Activated CD8-positive, alpha-beta memory T cell treated with anti-CD3 and anti-CD28 coated beads, Interleukin-2, amount 10 ng/mL, durations not matched to agents 7 days and 5 days (primary cell): ENCODE data around the gene PSENEN. TPM values are rescaled to one million over a fixed set of nuclear protein-coding genes. Genes with fewer than 3 reads are reported as not detected.

Experiments used
- ATAC-seq: fragments of 150-1000 bp; cut with Tn5 transposase; one replicate; pipeline ENCODE4 v1.10.0; 2021; ENCODE audit warnings: moderate library complexity
- CTCF ChIA-PET: fragments of 350-600 bp; sonication (Branson Sonifier 250); formaldehyde crosslinking; loops from one replicate; lab custom pipeline; 2021; ENCODE audit warnings: antibody characterized with exemption; lab: Charles Lee
- DNase-seq: peaks from one replicate; pipeline ENCODE4 v3.0.0-alpha.2; 2020
- H3K27ac Mint-ChIP-seq: one replicate; pipeline ENCODE4 v1.8.0; 2021; ENCODE audit warnings: mild to moderate bottlenecking, mixed read lengths
- H3K27me3 Mint-ChIP-seq: one replicate; pipeline ENCODE4 v1.8.0; 2021; ENCODE audit warnings: mixed read lengths
- H3K36me3 Mint-ChIP-seq: one replicate; pipeline ENCODE4 v1.8.0; 2021; ENCODE audit warnings: mild to moderate bottlenecking, mixed read lengths
- H3K4me1 Mint-ChIP-seq: one replicate; pipeline ENCODE4 v1.8.0; 2021; ENCODE audit warnings: mixed read lengths
- H3K4me3 Mint-ChIP-seq: one replicate; pipeline ENCODE4 v1.8.0; 2021; ENCODE audit warnings: mild to moderate bottlenecking, moderate library complexity, mixed read lengths
- H3K9me3 Mint-ChIP-seq: one replicate; pipeline ENCODE4 v1.8.0; 2022; ENCODE audit warnings: low read depth, mixed read lengths
- total RNA-seq, 2 experiments: library from RNA; stranded (reverse); gene quantifications; one replicate each; pipeline ENCODE4 v1.2.3, GENCODE V29; 2021

The PSENEN gene
- total RNA-seq, 2 experiments from 2014 or later, result 39.1 to 49.0 TPM

- CTCF ChIA-PET, result interaction anchor here (1.6 kb wide), 1 partner anchor 87 kb away, joined by 3 read pairs; no protein-coding TSS in a partner anchor
- ATAC-seq, result no peak
Observed at GRCh38 chr19:35731779-35732405, 13.6 kb upstream of the PSENEN start.

GRCh38 chr19:35732540-35733179, 12.8 kb upstream of the PSENEN start:
- DNase-seq (no peak), ATAC-seq (no peak)
- H3K9me3 Mint-ChIP-seq, result no peaks in the 10 kb centered on the region
- CTCF ChIA-PET, result interaction anchor here (1.6 kb wide), 1 partner anchor 87 kb away, joined by 3 read pairs; no protein-coding TSS in a partner anchor
- H3K4me3 Mint-ChIP-seq, result no peak overlapping the region
- no peak overlapping the region for H3K27ac Mint-ChIP-seq
- H3K36me3 Mint-ChIP-seq, result peaks cover 46% of the 10 kb centered on the region
- peaks cover 2% of the 10 kb centered on the region for H3K4me1 Mint-ChIP-seq
- no peaks in the 10 kb centered on the region for H3K27me3 Mint-ChIP-seq

More at GRCh38 chr19:35731779-35732405, 13.6 kb upstream of the PSENEN start:
- Mint-ChIP-seq H3K4me1 (no peaks in the 10 kb centered on the region), H3K27me3 (no peaks in the 10 kb centered on the region), H3K36me3 (peaks cover 48% of the 10 kb centered on the region), H3K27ac (no peak overlapping the region), H3K4me3 (no peak overlapping the region), H3K9me3 (no peaks in the 10 kb centered on the region)
- no peak for DNase-seq

GRCh38 chr19:35733180-35734125, 12.0 kb upstream of the PSENEN start:
- peaks cover 2% of the 10 kb centered on the region for H3K4me1 Mint-ChIP-seq
- H3K9me3 Mint-ChIP-seq, result no peaks in the 10 kb centered on the region
- no peak for ATAC-seq
- no peak for DNase-seq
- H3K4me3 Mint-ChIP-seq, result no peak overlapping the region
- no peaks in the 10 kb centered on the region for H3K27me3 Mint-ChIP-seq
- H3K36me3 Mint-ChIP-seq, result peaks cover 48% of the 10 kb centered on the region
- CTCF ChIA-PET, result no interaction called here
- H3K27ac Mint-ChIP-seq, result no peak overlapping the region

GRCh38 chr19:35734273-35734672, 11.2 kb upstream of the PSENEN start:
- Mint-ChIP-seq H3K4me1 (peaks cover 2% of the 10 kb centered on the region), H3K4me3 (no peak overlapping the region), H3K27me3 (no peaks in the 10 kb centered on the region), H3K36me3 (peaks cover 46% of the 10 kb centered on the region), H3K9me3 (no peaks in the 10 kb centered on the region), H3K27ac (peak overlapping the region; percentile 12)
- ATAC-seq, result no peak
- CTCF ChIA-PET, result interaction anchor here (1.5 kb wide), 1 partner anchor 22 kb away, joined by 3 read pairs; no protein-coding TSS in a partner anchor
- no peak for DNase-seq

- Mint-ChIP-seq H3K4me3 (no peak overlapping the region), H3K27ac (no peak overlapping the region), H3K9me3 (no peaks in the 10 kb centered on the region), H3K36me3 (peaks cover 43% of the 10 kb centered on the region), H3K27me3 (no peaks in the 10 kb centered on the region), H3K4me1 (peaks cover 7% of the 10 kb centered on the region)
- CTCF ChIA-PET, result interaction anchor here (1.5 kb wide), 1 partner anchor 23 kb away, joined by 3 read pairs; no protein-coding TSS in a partner anchor
- ATAC-seq (no peak), DNase-seq (no peak)
Observed at GRCh38 chr19:35734889-35735288, 10.6 kb upstream of the PSENEN start.

GRCh38 chr19:35736913-35737886, 8.3 kb upstream of the PSENEN start:
- DNase-seq, result peak; percentile 56
- Mint-ChIP-seq H3K27ac (no peak overlapping the region), H3K27me3 (no peaks in the 10 kb centered on the region), H3K9me3 (no peaks in the 10 kb centered on the region), H3K4me1 (peaks cover 14% of the 10 kb centered on the region), H3K36me3 (peaks cover 33% of the 10 kb centered on the region), H3K4me3 (no peak overlapping the region)
- ATAC-seq, result no peak
- CTCF ChIA-PET, result interaction anchor here (0.8 to 2.4 kb wide), 7 partner anchors 10 to 195 kb away, joined by 3 to 9 read pairs (median 5); partner anchors contain the start of gene LIN37

GRCh38 chr19:35738021-35738886, 7.2 kb upstream of the PSENEN start:
- Mint-ChIP-seq H3K27ac (no peak overlapping the region), H3K27me3 (no peaks in the 10 kb centered on the region), H3K4me3 (no peak overlapping the region), H3K36me3 (peaks cover 37% of the 10 kb centered on the region), H3K9me3 (no peaks in the 10 kb centered on the region), H3K4me1 (peaks cover 22% of the 10 kb centered on the region)
- CTCF ChIA-PET, result interaction anchor here (0.9 to 2.4 kb wide), 6 partner anchors 10 to 45 kb away, joined by 3 to 9 read pairs (median 5); partner anchors contain the start of gene LIN37
- ATAC-seq, result no peak
- no peak for DNase-seq

- Mint-ChIP-seq H3K4me1 (peaks cover 26% of the 10 kb centered on the region), H3K4me3 (no peak overlapping the region), H3K27ac (peak overlapping the region; percentile 52), H3K9me3 (no peaks in the 10 kb centered on the region), H3K36me3 (peaks cover 40% of the 10 kb centered on the region), H3K27me3 (no peaks in the 10 kb centered on the region)
- ATAC-seq (no peak), DNase-seq (no peak)
- CTCF ChIA-PET, result interaction anchor here (2.2 to 2.4 kb wide), 4 partner anchors 12 to 44 kb away, joined by 7 to 10 read pairs (median 8); no protein-coding TSS in a partner anchor
Observed at GRCh38 chr19:35738887-35739229, 6.6 kb upstream of the PSENEN start.

- Mint-ChIP-seq H3K27me3 (no peaks in the 10 kb centered on the region), H3K4me1 (peaks cover 32% of the 10 kb centered on the region), H3K4me3 (peak overlapping the region; percentile 84), H3K36me3 (peaks cover 34% of the 10 kb centered on the region), H3K9me3 (no peaks in the 10 kb centered on the region), H3K27ac (no peak overlapping the region)
- ATAC-seq, result no peak
- CTCF ChIA-PET, result interaction anchor here (1.0 to 2.2 kb wide), 9 partner anchors 9 to 229 kb away, joined by 3 to 10 read pairs (median 4); partner anchors contain the start of genes HSPB6 and LIN37
- no peak for DNase-seq
Observed at GRCh38 chr19:35739275-35740107, 6.0 kb upstream of the PSENEN start.

GRCh38 chr19:35740108-35740422, 5.4 kb upstream of the PSENEN start:
- no peaks in the 10 kb centered on the region for H3K9me3 Mint-ChIP-seq
- peak overlapping the region; percentile 55 for H3K27ac Mint-ChIP-seq
- peaks cover 29% of the 10 kb centered on the region for H3K36me3 Mint-ChIP-seq
- peaks cover 34% of the 10 kb centered on the region for H3K4me1 Mint-ChIP-seq
- CTCF ChIA-PET, result interaction anchor here (1.0 to 2.2 kb wide), 15 partner anchors 9 to 229 kb away, joined by 3 to 10 read pairs (median 4); partner anchors contain the start of genes HSPB6 and LIN37
- peak overlapping the region; percentile 84 for H3K4me3 Mint-ChIP-seq
- no peaks in the 10 kb centered on the region for H3K27me3 Mint-ChIP-seq
- DNase-seq, result no peak
- peak; percentile 20 for ATAC-seq
